ENCODE measurements around the gene PTPN14.

GRCh38 chr1:214378492-214378891, 172.9 kb downstream of the PTPN14 start:
- TF ChIP-seq POLR2A (IDR thresholded peaks at IDR 0.05): no peak
- TF ChIP-seq CTCF (IDR thresholded peaks at IDR 0.05): no peak
- no peak for TF ChIP-seq POLR2AphosphoS5 (IDR thresholded peaks at IDR 0.05)

All from upper lobe of left lung (tissue), 4 donors.